CD4-positive, alpha-beta T cell treated with Interleukin-17A for 1 hour (primary cell): Measurements from ENCODE around the gene PIK3IP1.
A peak's percentile ranks its signal among the peaks of the same experiment; 100 is the strongest.

ENCODE experiments used
- DNase-seq: peaks from one replicate; pipeline ENCODE4 v3.0.0-alpha.2; 2020

Gene PIK3IP1

GRCh38 chr22:31305194-31305593 lies 12.9 kb upstream of the PIK3IP1 start:
- DNase-seq = no peak

- DNase-seq = no peak
Measured at GRCh38 chr22:31302537-31302936, 10.2 kb upstream of the PIK3IP1 start.

- no peak for DNase-seq
Measured at GRCh38 chr22:31302006-31302405, 9.7 kb upstream of the PIK3IP1 start.

DNA sequence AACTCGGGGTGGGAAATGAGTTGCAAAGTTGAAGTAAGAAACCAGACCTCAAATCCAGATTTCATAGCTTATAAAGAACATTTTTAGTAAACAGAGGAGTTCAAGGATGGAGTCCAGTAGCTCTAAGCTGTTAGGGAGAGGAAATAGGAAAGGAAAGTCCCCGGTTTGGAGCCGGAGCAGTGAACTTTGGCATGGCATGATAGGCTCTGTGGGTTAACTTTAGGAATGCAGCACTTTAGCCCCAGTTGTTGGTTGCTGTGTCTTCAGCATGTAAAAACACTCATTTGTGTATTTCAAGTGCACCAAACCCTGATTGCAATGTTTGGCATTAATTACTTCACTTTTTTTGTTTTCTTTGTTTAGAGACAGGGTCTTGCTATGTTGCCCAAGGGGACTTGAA lies 8.6 kb upstream of the PIK3IP1 start:
- DNase-seq = no peak

- DNase-seq = no peak
Measured at GRCh38 chr22:31295831-31296657, 3.8 kb upstream of the PIK3IP1 start.

GRCh38 chr22:31295360-31295759 lies 3.1 kb upstream of the PIK3IP1 start:
- DNase-seq = no peak

GRCh38 chr22:31291481-31292235 lies 630 bp downstream of the PIK3IP1 start:
- peak; percentile 45 for DNase-seq

DNA sequence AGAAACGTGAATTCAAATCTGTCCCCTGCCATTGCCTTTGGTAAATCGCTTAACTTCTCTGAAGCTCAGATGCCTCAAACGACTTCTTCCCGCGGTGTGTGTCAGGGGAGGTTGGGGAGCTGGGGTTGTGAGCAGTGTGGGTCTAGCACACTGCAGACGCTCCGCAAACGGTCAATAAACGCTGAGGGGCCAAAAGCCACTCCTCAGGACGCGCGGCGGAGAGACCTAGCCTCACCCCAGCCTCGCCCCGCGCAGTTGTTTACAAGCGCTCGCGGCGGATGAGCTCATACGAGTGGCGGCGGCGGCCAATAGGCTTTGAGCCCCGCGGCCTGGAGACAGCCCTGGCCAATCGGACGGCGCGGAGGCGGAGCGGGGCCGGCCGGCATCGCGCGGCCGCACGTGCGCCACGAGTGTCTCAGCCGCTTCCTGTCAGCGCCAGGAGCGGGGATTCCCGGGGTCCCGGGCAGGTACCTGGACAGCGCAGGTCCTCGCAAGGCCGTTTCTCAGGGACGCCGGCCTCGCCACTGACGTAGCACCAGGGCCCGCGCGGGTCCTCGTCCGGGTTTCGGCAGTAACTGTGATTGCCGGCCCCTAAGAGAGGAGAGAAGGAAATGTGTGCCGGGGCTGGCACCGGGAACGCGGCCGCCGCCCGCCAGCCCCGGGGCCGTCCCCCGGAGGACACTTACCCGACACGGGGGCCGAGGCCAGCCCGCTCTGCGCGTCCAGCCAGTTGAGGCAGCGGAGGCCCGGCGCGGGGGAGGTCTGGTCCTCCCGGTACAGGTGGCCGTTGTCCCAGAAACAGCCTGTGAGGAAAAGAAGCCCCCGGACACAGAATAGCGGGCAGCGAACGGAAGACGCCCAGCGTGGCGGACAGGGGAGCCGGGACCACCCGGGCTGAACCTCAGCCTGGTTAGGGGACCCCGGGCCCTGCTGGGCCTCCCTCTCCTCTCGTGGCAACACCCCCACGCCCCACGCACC lies 1.5 kb downstream of the PIK3IP1 start:
- DNase-seq = peak; percentile 96

- no peak for DNase-seq
Measured at GRCh38 chr22:31289344-31289743, 2.9 kb downstream of the PIK3IP1 start.

DNA sequence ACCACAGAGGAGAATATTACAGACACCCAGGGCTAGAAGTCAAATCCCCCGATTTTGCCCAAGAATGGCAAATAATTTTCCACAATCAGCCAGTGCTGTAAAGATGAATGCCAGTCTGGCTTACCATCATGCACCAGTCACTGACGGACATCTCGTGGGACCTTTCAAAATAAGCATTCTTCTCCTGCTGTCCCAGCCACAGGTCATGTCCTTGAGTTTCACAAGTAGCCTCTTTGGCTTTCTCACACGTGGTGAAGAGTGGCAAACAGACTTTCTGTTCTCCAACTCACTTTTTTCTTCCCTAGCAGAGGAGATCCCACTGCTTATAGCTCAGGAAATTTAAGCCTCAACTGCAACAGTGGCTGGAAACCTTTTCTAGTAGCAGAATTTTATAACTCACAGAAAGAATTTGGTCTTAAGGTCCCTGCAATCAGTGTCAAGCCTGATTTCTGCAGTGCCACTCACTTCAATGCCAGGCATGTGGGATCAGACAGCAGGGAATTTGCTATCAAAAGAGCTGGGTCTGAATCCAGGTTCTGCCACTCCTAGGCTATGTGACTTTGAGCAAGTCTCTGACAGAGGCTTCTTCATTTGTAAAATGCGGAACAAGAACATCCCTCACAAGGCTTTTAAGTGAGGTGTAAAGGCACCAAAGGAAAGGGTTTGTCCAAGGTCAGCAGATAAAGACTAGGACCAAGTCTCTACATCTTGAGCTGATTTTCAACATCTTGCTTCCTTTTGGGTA lies 3.6 kb downstream of the PIK3IP1 start:
- no peak for DNase-seq

DNA sequence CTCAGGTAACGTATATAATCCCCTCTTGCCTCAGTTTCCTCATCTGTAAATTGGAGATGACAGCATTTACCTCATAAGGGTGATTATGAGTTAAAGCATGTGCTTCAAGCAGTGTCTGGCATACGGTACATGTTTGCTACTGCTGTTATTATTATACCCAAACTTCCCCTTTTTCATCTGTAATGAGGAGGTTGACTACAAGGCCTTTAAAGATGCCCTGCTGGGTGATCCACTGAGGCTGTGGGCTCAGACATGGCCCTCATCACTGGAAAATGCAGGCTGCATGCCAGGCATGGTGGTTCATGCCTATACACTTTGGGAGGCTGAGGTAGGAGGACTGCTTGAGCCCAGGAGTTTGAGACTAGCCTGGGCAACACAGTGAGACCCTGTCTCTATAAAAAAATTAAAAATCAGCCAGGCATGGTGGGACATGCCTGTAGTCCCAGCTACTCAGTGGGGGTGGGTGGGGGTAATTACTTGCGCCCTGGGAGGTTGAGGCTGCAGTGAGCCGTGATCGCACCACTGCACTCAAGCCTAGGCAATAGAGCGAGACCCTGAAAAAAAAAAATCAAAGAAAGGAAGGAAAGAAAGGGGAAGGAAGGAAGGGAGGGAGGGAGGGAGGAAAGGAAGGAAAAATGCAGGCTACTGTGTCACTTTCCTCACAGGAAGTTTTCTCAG lies 4.3 kb downstream of the PIK3IP1 start:
- no peak for DNase-seq

GRCh38 chr22:31286360-31287255 lies 5.7 kb downstream of the PIK3IP1 start:
- peak; percentile 87 for DNase-seq

DNA sequence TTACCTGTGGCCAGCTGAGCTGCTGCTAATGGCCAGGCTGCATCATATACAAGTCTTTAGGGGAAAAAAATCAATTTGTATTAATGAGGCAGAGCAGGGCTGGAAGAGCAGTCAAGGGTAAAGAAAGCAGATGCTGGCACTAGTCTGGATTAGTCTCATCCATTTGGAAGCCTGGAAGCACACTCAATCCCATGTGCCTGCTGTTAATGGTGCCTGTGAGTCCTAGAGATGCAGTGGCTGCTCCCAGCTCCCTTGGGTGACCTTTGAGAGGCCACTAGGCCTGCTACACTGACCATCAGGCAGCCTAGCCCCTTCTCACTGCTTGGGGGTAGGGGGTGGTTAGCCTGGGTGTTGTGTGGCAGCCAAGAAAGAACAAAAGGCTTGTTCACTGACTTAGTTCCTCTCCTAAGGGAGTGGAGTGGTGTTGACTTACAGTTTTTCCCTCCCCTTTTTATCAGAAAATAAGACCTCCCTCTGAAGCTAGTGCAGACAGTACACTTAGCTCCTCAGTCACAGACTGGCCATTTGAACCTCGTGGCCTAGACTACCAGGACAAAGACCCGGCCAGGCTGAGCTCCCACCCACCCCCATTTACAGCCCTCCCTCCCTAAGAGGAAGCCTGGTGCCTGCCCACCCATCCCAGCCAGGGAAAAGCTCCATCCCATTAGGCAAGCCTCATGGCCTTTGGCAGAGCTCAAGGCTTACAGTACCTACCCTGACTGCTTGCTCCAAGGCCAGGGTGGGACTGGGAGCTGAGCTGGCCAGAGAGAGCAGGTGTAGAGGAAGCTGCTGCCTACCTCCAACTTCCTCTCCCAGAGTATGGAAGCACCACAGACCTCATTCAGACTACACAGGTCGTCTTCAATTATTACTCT lies 7.8 kb downstream of the PIK3IP1 start:
- no peak for DNase-seq

DNA sequence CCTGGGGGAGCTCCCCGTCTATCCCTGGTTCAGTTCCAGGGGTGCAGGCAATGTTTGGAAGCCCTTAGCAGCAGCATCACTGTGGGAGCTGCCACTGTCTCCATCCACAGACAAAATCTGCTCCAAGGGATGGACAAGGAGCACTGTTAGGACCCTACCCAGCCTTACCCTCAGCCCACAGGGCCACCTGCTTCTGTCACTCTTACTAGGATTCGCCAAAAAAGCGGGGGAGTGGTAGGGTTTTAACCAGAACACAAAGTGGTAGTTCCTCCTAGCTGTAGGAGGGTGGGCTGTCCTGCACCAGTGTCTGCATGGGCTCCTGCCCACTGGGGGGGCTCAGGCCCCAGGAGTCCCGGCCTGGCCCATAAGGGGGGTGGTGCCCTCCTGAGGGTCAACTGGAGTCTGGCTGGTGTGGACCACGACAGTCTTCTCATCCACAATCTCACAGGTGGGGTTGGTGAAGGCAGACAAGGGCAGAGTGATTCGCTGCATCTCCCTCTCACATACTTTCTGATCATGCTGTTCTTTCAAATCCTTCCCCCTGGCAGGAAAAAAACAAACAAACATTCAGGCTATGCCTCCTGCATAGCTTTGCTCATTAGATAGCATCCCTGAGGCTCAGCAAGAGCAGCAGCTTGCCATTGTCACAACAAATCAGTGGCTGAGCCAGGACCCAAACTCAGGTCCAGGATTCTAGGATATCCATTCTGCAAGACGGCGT lies 9.4 kb downstream of the PIK3IP1 start:
- no peak for DNase-seq

DNA sequence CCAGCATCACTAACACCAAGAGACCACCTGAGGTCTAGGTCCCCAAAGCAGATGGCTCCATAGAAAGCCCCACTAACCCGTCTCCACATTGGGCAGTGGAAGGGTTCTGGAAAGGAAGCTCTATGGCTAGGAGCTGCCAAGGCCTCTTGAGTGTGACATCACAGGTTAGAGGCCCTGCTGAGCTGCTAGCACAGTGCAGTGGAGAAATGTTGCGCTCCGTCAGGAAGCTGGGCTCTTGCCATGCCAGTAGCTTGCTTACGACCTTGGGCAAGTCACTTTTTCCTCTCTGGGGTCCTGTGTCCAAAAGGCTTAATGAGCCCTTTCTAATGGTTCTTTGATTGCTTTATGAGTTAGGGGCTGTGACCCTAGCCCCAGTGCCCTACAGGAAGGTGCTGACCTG lies 10.6 kb downstream of the PIK3IP1 start:
- DNase-seq = no peak

GRCh38 chr22:31279821-31280505 lies 12.3 kb downstream of the PIK3IP1 start:
- no peak for DNase-seq

DNA sequence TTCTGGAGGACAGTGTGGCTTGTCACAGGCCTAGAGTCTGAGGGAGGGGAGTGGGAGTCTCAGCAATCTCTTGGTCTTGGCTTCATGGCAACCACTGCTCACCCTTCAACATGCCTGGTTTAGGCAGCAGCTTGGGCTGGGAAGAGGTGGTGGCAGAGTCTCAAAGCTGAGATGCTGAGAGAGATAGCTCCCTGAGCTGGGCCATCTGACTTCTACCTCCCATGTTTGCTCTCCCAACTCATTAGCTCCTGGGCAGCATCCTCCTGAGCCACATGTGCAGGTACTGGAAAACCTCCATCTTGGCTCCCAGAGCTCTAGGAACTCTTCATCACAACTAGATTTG lies 13.0 kb downstream of the PIK3IP1 start:
- DNase-seq = no peak

DNA sequence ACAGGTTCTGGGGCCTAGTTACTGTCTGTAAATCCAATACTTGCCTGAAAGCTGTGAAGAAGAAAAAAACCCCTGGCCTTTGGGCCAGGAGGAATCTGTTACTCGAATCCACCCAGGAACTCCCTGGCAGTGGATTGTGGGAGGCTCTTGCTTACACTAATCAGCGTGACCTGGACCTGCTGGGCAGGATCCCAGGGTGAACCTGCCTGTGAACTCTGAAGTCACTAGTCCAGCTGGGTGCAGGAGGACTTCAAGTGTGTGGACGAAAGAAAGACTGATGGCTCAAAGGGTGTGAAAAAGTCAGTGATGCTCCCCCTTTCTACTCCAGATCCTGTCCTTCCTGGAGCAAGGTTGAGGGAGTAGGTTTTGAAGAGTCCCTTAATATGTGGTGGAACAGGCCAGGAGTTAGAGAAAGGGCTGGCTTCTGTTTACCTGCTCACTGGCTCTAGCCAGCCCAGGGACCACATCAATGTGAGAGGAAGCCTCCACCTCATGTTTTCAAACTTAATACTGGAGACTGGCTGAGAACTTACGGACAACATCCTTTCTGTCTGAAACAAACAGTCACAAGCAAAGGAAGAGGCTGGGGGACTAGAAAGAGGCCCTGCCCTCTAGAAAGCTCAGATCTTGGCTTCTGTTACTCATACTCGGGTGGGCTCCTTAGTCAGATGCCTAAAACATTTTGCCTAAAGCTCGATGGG lies 13.5 kb downstream of the PIK3IP1 start:
- DNase-seq = peak; percentile 72
